ENCODE results near the gene PTBP3. TPM values are rescaled to one million over a fixed set of nuclear protein-coding genes. Genes with fewer than 3 reads are reported as not detected.

The PTBP3 gene
- total RNA-seq, 4 donors from 2014 or later, result 33.7 to 89.1 (median 42.4) TPM

- Histone ChIP-seq H3K36me3 (no peaks in the 10 kb centered on the region), H3K27me3 (no peaks in the 10 kb centered on the region), H3K4me3 (replicated peaks in 1 of 3) (no peak overlapping the region), H3K9me3 (no peaks in the 10 kb centered on the region), H3K27ac (no peak overlapping the region), H3K4me1 (peaks cover 8 to 9% of the 10 kb centered on the region in 2 donors)
- no peak for DNase-seq
- 98 to 100% methylated on average over 1 of the region's 1 CpG for WGBS, 2 donors
- intact Hi-C loops (cut with DNase I), result no loop called here
- TF ChIP-seq POLR2A (IDR thresholded peaks at IDR 0.05) (no peak), CTCF (IDR thresholded peaks at IDR 0.05) (no peak)
Measured at GRCh38 chr9:112207451-112207850, 126.0 kb downstream of the PTBP3 start.

- no peak overlapping the region for H3K4me3 ChIP-seq (replicated peaks in 1 of 3)
- H3K27me3 ChIP-seq, result no peaks in the 10 kb centered on the region
- TF ChIP-seq CTCF (IDR thresholded peaks at IDR 0.05), result no peak
- no peak for TF ChIP-seq POLR2A (IDR thresholded peaks at IDR 0.05)
- DNase-seq, result no peak
- H3K4me1 ChIP-seq, result peaks cover 4% of the 10 kb centered on the region in 2 donors
- intact Hi-C loops (cut with DNase I), result no loop called here
- no peak overlapping the region for H3K27ac ChIP-seq
- H3K36me3 ChIP-seq, result no peaks in the 10 kb centered on the region
- WGBS, 2 donors, result 65 to 82% methylated on average over 2 of the region's 2 CpGs
- no peaks in the 10 kb centered on the region for H3K9me3 ChIP-seq
Measured at GRCh38 chr9:112203536-112203935, 129.9 kb downstream of the PTBP3 start.

GRCh38 chr9:112200711-112201110, 132.7 kb downstream of the PTBP3 start:
- no peaks in the 10 kb centered on the region for H3K36me3 ChIP-seq
- TF ChIP-seq CTCF (IDR thresholded peaks at IDR 0.05), result no peak
- no peak for TF ChIP-seq POLR2A (IDR thresholded peaks at IDR 0.05)
- intact Hi-C loops (cut with DNase I), result no loop called here
- no peak overlapping the region for H3K4me3 ChIP-seq (replicated peaks in 1 of 3)
- 93 to 94% methylated on average over 5 of the region's 5 CpGs for WGBS, 2 donors
- H3K4me1 ChIP-seq, result no peaks in the 10 kb centered on the region
- no peak overlapping the region for H3K27ac ChIP-seq
- no peaks in the 10 kb centered on the region for H3K27me3 ChIP-seq
- DNase-seq, result no peak
- H3K9me3 ChIP-seq, result no peaks in the 10 kb centered on the region

- no peak for TF ChIP-seq CTCF (IDR thresholded peaks at IDR 0.05)
- no peak for TF ChIP-seq POLR2A (IDR thresholded peaks at IDR 0.05)
- no peaks in the 10 kb centered on the region for H3K4me1 ChIP-seq
- H3K36me3 ChIP-seq, result no peaks in the 10 kb centered on the region
- H3K27ac ChIP-seq, result no peak overlapping the region
- no peaks in the 10 kb centered on the region for H3K27me3 ChIP-seq
- H3K9me3 ChIP-seq, result no peaks in the 10 kb centered on the region
- DNase-seq, result peak; percentile 22 to 56
- intact Hi-C loops (cut with DNase I), result no loop called here
- H3K4me3 ChIP-seq (replicated peaks in 1 of 3), result no peak overlapping the region
- WGBS, 2 donors, result 23 to 50% methylated on average over 4 of the region's 4 CpGs
Measured at GRCh38 chr9:112198646-112199045, 134.8 kb downstream of the PTBP3 start.

- Histone ChIP-seq H3K4me3 (replicated peaks in 1 of 3) (no peak overlapping the region), H3K9me3 (no peaks in the 10 kb centered on the region), H3K36me3 (no peaks in the 10 kb centered on the region), H3K27ac (peak overlapping the region in 1 of 3 donors; percentile 15), H3K4me1 (no peaks in the 10 kb centered on the region), H3K27me3 (no peaks in the 10 kb centered on the region)
- DNase-seq, result no peak
- intact Hi-C loops (cut with DNase I), result no loop called here
- no peak for TF ChIP-seq CTCF (IDR thresholded peaks at IDR 0.05)
- TF ChIP-seq POLR2A (IDR thresholded peaks at IDR 0.05), result no peak
- WGBS, 2 donors, result 80 to 85% methylated on average over 4 of the region's 4 CpGs
Measured at GRCh38 chr9:112194969-112195431, 138.4 kb downstream of the PTBP3 start.
